ENCODE measurements around the gene DNAH9.

DNAH9 gene

GRCh38 chr17:11690681-11691080, 92.4 kb downstream of the DNAH9 start:
- DNase-seq: no peak

- DNase-seq: no peak
Measured at GRCh38 chr17:11692688-11693087, 94.4 kb downstream of the DNAH9 start.

DNA sequence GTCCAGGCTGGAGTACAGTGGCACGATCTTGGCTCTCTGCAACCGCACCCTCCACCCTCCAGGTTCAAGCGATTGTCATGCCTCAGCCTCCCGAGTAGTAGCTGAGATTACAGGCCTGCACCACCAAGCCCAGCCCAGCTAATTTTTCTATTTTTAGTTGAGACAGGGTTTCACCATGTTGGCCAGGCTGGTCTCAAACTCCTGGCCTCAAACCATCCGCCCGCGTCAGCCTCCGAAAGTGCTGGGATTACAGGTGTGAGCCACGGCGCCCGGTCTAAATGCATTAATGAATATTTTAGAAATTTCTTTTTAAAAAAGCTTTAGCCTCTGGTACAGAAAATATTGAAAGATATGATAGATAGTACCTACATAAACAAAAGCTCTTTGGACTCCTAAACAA, 95.0 kb downstream of the DNAH9 start:
- DNase-seq: no peak

DNA sequence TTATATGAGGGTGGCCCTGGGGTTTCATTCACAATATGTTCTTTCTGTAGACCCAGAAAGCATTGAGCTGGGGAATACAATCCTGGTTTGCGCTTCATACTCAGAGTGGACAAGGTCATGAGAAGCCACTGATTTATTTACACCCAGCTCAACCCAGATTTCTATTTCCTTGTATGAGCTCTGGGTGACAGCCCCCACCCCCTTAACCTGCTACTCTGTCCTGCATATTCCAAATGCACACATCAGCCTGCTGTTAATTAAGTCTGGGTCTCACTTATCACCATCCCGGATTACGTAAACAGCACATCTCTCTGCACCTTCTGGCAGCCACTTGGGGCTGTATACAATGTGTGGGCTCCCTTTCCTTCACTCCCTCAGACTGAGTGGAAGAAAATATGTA, 102.4 kb downstream of the DNAH9 start:
- no peak for DNase-seq

DNA sequence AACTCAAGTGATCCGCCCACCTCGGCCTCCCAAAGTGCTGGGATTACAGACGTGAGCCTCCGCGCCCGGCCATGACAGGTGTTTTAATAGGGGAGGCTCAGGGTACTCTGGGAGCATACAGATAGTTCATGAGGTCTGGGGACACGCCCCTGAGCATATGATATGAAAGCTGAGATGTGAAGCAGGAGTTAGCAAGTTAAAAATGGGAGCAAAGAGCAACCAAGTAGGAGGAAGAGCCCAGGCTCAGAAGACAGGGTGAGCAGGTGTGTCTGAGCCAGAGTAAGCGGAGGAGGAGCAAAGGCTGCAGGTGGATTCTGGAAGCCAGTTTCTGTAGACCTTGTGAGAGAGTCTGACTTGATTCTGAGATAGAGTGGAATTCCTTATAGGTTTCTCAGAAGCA, 103.6 kb downstream of the DNAH9 start:
- DNase-seq: no peak

- DNase-seq: no peak
Measured at GRCh38 chr17:11704041-11704440, 105.8 kb downstream of the DNAH9 start.

DNA sequence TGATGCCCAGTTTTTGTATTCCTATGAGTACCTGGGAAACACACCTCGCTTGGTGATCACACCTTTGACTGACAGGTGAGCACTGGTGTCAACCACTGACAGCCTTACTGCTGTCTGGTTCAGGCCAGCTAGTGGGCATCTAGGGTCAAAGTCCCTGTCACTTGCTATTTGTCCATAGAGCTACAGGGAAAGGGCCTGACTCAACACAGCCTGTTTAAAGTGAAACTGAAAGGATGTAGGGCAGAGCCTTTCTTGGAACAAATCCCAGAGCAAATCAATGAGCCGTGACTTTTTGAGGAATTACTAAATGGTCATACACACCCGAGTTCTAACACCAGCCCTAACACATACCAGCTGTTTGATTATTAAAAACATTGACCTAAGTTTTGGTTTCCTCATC, 106.8 kb downstream of the DNAH9 start:
- no peak for DNase-seq

DNA sequence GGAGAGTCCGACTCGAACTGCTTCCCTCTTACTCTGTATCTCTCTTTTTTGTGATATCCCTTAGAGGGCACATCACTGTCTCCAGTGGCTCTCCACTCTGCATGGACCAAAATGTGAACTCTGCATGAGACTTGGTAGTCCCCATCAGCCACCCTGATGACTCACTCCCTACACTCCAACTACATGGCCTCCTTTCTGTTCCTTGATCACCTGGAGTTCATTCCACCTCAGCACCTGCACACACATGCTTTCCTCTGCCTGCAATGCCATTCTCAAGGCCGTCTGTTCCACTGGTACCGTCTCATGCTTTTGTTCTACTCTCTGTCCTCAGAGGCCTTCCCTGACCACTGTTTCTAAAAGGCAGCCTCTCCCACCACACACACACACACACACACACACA, 109.3 kb downstream of the DNAH9 start:
- DNase-seq: no peak

DNA sequence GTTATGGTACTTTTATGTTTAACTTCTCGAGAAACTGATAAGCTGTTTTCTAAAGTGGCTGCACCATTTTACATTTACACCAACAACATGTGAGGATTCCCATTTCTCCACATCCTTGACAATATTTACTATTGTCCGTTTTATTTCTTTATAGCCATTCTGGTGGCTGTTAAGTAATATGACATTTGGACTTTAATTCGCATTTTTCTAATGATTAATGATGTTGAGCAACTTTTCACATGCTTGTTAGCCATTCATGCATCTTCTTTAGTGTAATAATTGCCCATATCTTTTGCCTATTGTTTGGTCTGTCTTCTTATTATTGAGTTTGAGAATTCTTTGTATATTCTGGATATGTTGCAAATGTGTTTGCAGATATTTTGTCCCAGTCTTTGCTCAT, 114.2 kb downstream of the DNAH9 start:
- DNase-seq: no peak

GRCh38 chr17:11719203-11719602, 120.9 kb downstream of the DNAH9 start:
- DNase-seq: no peak

- no peak for DNase-seq
Measured at GRCh38 chr17:11719856-11720255, 121.6 kb downstream of the DNAH9 start.

DNA sequence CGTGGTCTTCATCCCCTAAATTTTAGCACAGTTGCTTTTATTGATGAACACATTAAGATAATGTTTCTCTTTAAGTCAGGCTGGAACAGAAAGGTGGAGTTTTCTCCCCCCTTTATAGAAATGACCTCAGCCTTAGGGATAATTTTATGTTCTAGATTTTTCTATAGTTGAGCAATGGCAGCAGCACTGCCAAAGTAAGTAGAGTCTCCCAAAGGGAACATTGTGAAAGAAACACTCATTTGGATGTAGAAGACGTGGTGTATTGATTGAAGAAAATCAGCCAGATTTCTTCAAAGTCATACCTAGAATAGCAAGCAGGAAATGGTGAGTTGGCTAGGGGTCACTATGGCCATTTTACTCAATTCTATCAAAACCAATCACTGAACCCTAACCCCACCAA, 122.5 kb downstream of the DNAH9 start:
- DNase-seq: no peak

- DNase-seq: no peak
Measured at GRCh38 chr17:11730747-11731146, 132.5 kb downstream of the DNAH9 start.

GRCh38 chr17:11736613-11737312, 138.5 kb downstream of the DNAH9 start:
- DNase-seq: no peak

DNA sequence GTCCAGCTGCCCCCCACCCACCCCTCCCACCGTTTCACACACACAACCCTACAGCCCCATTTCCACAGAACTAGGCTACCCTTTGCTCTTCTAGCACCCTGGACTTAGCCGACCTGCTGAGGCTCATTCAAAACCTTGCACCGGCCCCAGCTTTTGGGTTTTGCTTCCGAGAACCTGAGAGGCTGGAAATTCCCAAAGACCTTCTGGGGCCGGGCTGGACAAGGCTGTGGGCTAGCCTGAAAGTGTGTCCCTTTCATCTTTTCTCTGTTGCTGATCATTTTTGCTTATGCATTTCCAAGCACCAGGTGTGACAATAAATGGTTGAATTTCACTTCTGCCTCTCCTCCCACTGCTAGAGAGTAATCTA, 139.0 kb downstream of the DNAH9 start:
- DNase-seq: no peak

DNA sequence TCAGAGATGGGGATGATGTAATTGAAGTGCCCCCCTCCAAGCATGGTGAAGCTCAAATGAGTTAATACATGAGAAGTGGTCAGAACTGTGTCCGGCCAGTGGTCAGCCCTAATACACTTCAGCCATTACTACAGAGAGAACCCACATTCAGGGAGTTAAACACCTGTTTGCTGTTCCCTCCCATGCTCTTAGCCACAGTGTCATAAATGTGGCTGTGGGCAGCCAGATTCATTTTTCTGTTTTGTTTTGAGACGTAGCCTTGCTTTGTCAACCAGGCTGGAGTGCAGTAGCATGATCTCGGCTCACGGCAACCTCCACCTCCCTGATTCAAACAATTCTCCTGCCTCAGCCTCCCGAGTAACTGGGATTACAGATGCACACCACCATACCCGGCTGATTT, 139.9 kb downstream of the DNAH9 start:
- no peak for DNase-seq

GRCh38 chr17:11739351-11739750, 141.1 kb downstream of the DNAH9 start:
- DNase-seq: no peak

DNA sequence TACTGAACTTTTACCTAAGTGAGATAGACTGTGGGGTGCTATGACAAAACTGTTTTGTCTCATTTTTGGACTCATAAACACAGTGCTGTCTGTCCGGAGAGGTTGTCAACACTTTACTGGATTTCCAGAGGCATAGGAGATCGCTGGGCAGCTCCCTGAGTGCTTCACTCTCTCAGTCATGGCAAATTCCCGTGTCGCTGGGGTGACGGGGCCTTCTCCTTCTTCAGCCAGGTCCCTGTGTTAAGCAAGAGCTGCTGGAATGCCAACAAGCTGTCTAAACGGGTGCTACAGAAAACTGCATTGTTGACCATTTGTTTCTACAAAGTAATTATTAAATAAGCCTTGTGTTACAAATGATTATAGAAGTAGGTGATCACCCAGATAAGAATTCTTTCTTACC, 141.6 kb downstream of the DNAH9 start:
- no peak for DNase-seq

DNA sequence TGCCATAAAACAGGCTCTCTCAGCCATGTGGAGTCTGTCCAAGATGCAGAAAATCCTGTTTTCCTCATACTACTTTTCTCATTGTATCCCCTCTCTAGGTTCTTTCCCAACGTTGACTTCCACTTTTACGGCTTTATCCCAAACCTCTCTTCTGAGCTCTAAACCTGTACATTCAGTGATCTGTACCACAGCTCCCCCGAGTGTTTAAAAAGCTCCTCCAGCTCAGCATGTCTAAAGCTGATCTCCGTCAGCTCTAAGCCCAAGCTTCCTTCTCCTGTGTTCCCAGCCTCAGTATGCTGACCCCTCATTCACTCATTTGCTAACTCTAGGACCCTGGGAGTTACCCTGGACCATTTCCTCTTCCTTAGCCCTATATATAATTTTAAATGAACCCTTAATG, 144.6 kb downstream of the DNAH9 start:
- DNase-seq: no peak

GRCh38 chr17:11744696-11745095, 146.4 kb downstream of the DNAH9 start:
- no peak for DNase-seq

DNA sequence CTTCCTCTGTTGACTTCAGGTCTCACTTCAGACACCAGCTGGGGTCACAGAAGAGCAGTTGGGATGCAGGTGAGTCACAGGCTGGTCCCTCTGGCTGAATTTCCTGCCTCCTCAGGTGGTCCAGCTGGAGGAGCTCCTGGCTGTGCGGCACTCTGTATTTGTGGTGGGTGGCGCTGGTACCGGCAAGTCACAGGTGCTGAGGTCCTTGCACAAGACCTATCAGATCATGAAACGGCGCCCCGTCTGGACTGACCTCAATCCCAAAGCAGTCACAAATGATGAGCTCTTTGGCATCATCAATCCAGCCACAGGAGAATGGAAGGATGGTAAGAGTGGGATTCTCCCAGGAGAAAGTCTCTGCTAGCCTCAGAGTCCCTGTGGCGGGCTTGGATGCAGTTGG, 149.2 kb downstream of the DNAH9 start:
- DNase-seq: no peak

GRCh38 chr17:11757815-11758214, 159.5 kb downstream of the DNAH9 start:
- no peak for DNase-seq

GRCh38 chr17:11768106-11768505, 169.8 kb downstream of the DNAH9 start:
- DNase-seq: no peak

- no peak for DNase-seq
Measured at GRCh38 chr17:11768981-11769380, 170.7 kb downstream of the DNAH9 start.

DNA sequence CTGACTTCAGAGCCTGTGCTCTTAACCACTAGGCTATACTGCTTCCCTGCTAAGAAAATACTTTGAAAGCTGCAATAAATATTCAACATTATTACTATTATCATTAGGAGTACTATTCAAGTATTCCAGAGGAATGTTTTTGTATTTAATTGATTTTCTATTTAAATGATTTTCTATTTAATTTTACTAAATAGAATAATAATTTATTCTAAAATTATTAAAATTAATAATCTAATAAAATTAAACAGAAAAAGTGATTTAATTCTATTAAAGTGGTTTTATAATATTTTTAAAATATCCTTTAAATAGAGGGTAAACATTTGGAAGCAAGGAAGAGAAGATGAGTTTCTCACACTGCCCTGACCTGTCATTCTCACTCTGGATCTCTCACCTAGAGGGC, 173.8 kb downstream of the DNAH9 start:
- no peak for DNase-seq

GRCh38 chr17:11779892-11780291, 181.6 kb downstream of the DNAH9 start:
- DNase-seq: no peak

Measured in inflammatory macrophage treated with lipopolysaccharide for 4 hours (primary cell).